Activated naive CD8-positive, alpha-beta T cell treated with anti-CD3 and anti-CD28 coated beads, Interleukin-2, amount 50 U/mL, for 24 hours (primary cell): ENCODE results near the gene ZNF774.
"Not testable (repeated sequence)": the region's sequence is repeated elsewhere in the genome, so short reads cannot be mapped to it uniquely, and the experiment has no call there.

ENCODE experiments used
- ATAC-seq: fragments of 150-1000 bp; cut with Tn5 transposase; one replicate; pipeline ENCODE4 v1.10.0; 2021
- DNase-seq: peaks from one replicate; pipeline ENCODE4 v3.0.0; 2021
- H3K27ac Mint-ChIP-seq: one replicate; pipeline ENCODE4 v1.8.0; 2021; ENCODE audit warnings: mild to moderate bottlenecking, mixed read lengths
- H3K27me3 Mint-ChIP-seq: one replicate; pipeline ENCODE4 v1.8.0; 2021; ENCODE audit warnings: mixed read lengths
- H3K36me3 Mint-ChIP-seq: one replicate; pipeline ENCODE4 v1.8.0; 2021; ENCODE audit warnings: low read depth, mixed read lengths
- H3K4me1 Mint-ChIP-seq: one replicate; pipeline ENCODE4 v1.8.0; 2021; ENCODE audit warnings: mixed read lengths
- H3K4me3 Mint-ChIP-seq: one replicate; pipeline ENCODE4 v1.8.0; 2021; ENCODE audit warnings: mild to moderate bottlenecking, moderate library complexity, mixed read lengths
- H3K9me3 Mint-ChIP-seq: one replicate; pipeline ENCODE4 v1.8.0; 2021; ENCODE audit warnings: mixed read lengths

ZNF774 gene

DNA sequence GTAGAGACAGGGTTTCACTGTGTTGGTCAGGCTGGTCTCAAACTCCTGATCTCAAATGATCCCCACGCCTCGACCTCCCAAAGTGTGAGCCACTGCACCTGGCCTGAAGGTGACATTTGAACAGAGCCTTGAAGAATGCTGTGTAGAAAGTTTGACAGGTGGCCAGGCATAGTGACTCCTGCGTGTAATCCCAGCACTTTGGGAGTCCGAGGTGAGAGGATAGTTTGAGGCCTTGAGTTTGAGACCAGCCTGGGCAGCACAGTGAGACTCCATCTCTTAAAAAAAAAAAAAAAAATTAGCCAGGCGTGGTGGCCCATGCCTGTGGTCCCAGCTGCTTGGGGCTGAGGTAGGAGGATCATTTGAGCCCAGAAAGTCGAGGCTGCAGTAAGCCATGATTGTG, 37.4 kb downstream of the ZNF774 start:
- Mint-ChIP-seq H3K4me1 (peaks cover 55% of the 10 kb centered on the region), H3K27me3 (no peaks in the 10 kb centered on the region), H3K4me3 (peak overlapping the region; percentile 88), H3K27ac (peak overlapping the region; percentile 66), H3K9me3 (no peaks in the 10 kb centered on the region), H3K36me3 (peaks cover 41% of the 10 kb centered on the region)
- ATAC-seq (no peak), DNase-seq (no peak)

DNA sequence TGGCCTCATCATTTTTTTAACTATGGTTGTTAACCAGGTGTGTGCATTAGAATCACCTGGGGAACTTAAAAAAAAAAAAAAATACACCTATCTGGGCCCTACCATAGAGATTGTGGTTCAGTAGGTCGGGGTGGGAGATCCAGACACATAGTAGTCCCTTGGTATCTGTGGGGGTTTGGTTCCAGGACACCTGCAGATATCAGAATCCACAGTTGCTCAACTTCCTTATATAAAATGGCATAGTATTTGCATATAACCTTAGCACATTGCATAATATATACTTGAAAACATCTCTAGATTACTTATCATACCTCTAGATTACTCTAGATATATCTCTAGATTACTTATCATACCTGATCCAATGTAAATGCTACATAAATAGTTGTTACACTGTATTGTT, 41.0 kb downstream of the ZNF774 start:
- peaks cover 47% of the 10 kb centered on the region for H3K36me3 Mint-ChIP-seq
- ATAC-seq: no peak
- H3K4me1 Mint-ChIP-seq: peaks cover 75% of the 10 kb centered on the region
- no peaks in the 10 kb centered on the region for H3K9me3 Mint-ChIP-seq
- no peak for DNase-seq
- H3K27me3 Mint-ChIP-seq: no peaks in the 10 kb centered on the region
- no peak overlapping the region for H3K4me3 Mint-ChIP-seq
- no peak overlapping the region for H3K27ac Mint-ChIP-seq

DNA sequence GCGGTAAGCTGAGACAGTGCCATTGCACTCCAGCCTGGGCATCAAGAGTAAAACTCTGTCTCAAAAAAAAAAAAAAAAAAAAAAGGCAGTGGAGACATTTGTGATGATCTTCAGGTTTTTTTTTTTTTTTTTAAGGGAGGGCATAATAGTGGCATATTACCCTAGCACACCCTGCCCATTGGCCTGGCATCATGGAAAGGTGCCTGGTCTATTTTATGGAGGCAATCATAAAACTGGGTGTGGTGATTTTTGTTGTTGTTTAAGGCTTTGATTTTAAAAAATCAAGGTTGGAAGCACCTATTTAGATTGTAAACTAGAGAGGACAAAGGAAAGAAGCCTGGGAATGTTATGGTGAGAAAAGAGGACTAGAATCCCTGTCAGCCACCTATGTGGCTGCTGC, 42.0 kb downstream of the ZNF774 start:
- Mint-ChIP-seq H3K36me3 (peaks cover 44% of the 10 kb centered on the region), H3K27ac (peak overlapping the region; percentile 54)

DNA sequence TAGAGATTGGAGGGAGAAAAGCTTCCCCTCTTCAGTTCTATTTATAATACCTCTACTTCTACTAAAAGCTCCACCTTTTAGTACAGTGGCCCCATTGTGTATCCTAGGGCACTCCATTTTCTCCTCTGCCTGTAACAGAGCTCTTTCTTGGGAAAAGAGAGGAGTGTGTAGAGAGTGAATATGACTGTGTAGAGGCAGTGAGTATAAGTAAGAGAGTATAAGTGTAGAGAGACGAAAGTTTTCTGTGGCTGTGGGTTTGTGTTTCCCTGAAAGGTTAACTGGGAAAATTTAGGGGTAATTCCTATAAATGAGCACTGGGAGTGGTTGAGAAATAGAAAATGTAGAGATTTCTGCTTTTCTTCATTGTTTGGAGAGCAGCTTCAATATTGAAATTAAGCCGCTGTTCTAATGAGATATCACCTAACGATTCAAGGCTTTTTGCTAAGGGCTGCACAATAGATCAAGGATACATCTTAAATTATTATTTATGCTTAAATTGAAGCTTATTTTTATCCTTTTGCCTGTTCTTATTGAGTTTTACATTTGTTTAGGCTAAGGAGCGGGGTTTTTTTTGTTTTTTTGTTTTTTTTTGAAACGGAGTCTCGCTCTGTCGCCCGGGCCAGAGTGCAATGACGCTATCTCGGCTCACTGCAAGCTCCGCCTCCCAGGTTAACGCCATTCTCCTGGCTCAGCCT, 42.8 kb downstream of the ZNF774 start:
- Mint-ChIP-seq H3K27ac (no peak overlapping the region), H3K9me3 (no peaks in the 10 kb centered on the region), H3K27me3 (no peaks in the 10 kb centered on the region), H3K4me1 (peaks cover 71% of the 10 kb centered on the region), H3K4me3 (no peak overlapping the region), H3K36me3 (peaks cover 41% of the 10 kb centered on the region)
- ATAC-seq: no peak
- DNase-seq: no peak

More for the DNA sequence above, 42.0 kb downstream of the ZNF774 start:
- H3K4me1 Mint-ChIP-seq: peaks cover 74% of the 10 kb centered on the region
- DNase-seq: no peak
- no peaks in the 10 kb centered on the region for H3K27me3 Mint-ChIP-seq
- H3K9me3 Mint-ChIP-seq: no peaks in the 10 kb centered on the region
- no peak overlapping the region for H3K4me3 Mint-ChIP-seq
- ATAC-seq: no peak

DNA sequence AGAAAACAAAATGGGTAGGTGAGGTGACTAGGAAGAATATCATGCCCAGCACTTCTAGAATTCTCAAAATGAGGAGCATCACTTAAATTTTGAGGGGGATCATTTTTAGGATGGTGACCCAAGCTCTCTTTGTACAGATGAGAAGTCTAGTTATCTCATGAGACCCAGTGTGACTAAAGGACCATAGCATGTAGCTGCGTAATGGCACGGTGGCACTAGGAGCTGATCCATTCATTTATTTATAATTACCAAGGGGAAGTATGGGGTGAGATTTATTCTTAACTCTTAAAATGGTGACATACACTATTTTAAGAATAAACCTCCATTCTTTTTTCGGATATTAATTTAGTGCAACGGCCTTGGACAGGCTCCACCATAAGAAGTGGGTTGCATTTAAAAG, 44.2 kb downstream of the ZNF774 start:
- Mint-ChIP-seq H3K36me3 (peaks cover 26% of the 10 kb centered on the region), H3K4me3 (no peak overlapping the region), H3K27me3 (no peaks in the 10 kb centered on the region), H3K9me3 (no peaks in the 10 kb centered on the region), H3K4me1 (peaks cover 72% of the 10 kb centered on the region), H3K27ac (peak overlapping the region; percentile 8)
- DNase-seq (no peak), ATAC-seq (no peak)

DNA sequence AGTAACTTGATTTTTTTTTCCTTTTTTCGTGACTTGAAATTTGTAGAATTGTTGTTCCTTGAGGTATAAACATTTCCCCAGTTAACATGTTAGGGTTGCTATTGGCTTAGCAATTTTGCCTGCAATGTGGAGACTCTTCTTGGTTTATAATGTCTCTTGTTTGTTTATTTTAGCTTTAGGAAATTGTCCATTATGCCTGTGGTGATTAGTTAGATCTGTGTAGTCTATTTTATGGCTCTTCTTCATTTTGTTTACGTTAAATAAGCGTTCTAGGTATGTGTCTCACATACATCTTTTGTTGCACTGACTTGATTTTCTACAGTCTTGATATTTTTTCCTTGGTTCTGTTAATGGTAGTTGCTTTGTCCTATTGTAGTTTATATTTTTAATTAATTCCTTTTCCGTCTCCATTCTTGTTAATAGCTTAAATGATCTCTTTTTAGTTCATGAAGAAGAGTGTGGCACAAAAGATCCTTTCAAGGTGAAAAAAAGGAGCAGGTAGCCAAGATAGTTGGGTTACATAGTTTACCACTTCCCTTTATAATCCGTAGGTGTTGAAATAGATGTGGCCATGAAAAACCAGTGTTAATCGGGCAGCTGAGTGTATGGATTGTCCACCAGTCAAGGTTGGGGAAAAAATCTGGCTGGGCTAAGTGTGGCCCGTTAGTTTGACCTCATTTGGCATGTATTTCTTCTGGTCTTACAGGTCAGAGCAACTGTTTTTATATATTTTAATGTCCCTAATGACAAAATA, 48.1 kb downstream of the ZNF774 start:
- Mint-ChIP-seq H3K27ac (peak overlapping the region; percentile 92), H3K4me1 (peaks cover 74% of the 10 kb centered on the region), H3K27me3 (no peaks in the 10 kb centered on the region), H3K4me3 (peak overlapping the region; percentile 62), H3K36me3 (peaks cover 21% of the 10 kb centered on the region), H3K9me3 (no peaks in the 10 kb centered on the region)
- no peak for DNase-seq
- ATAC-seq: peak; percentile 33

DNA sequence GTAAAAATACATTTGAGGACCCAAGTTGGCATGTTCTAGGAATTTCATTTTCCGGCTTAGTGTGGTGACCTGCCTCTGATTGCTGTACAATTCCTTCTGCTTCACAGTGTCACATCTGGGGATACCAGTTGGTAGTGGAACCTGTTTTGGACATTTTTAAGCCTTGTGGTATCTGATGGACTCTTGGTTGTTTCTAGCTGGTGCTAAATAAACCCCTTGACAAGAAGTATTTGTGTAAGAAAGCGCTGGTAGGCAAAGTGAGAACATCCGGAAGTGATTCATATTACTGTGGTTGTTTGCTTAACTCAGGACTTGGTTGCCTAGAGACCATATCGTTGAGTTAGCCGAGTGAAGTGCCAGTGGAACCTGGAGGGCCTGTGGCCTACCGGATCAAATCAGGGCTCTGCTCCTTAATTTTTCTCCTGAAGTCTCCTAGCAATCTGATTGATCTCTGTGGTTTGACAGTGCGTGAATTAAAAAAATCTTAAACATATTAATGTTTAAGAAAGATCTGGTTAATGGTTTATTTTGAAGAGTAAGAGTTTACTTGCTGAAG, 48.8 kb downstream of the ZNF774 start:
- H3K27ac Mint-ChIP-seq: peak overlapping the region; percentile 92
- H3K9me3 Mint-ChIP-seq: no peaks in the 10 kb centered on the region
- peak; percentile 50 for DNase-seq
- H3K4me1 Mint-ChIP-seq: peaks cover 76% of the 10 kb centered on the region
- ATAC-seq: peak; percentile 100
- no peaks in the 10 kb centered on the region for H3K27me3 Mint-ChIP-seq
- H3K36me3 Mint-ChIP-seq: peaks cover 19% of the 10 kb centered on the region
- peak overlapping the region; percentile 62 for H3K4me3 Mint-ChIP-seq

DNA sequence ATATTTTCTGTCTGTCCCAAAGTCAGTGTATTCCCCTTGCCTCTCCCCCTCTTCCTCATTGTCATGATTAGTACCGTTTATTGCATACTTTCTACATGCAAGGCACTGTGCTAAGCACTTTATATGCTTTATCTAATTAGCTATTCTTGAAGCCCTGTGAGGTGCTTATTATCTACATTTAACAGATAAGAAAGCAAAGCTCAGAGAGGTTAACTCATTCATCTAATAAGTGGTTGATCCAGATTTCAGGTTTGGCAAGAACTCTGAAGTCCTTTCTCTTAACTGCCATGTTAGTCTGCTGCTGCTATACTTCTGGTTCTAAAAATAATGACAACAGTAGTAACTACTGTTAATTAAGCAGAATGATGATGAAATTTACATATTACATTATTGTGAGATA, 49.4 kb downstream of the ZNF774 start:
- peak overlapping the region; percentile 92 for H3K27ac Mint-ChIP-seq

DNA sequence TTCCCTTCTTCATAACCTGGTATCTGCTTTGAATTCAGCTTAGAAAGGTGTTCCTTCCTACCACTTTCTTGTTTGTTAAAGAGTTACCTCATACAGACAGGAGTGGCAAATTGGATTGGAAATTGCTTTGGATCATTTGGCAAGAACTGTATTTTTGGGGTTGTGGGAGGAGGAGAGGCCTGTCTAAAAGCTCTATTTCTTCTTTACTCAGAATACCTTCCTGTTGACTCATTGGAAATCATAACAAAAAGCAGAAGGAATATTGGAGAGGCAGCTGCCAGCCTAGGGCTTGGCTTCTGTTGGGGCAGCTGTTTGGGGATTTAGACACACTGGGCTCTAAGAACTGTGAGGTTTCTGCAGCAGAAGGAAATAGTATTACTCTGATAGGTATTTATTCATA, 50.1 kb downstream of the ZNF774 start:
- Mint-ChIP-seq H3K4me1 (peaks cover 78% of the 10 kb centered on the region), H3K9me3 (no peaks in the 10 kb centered on the region), H3K27me3 (no peaks in the 10 kb centered on the region), H3K4me3 (no peak overlapping the region), H3K36me3 (peaks cover 15% of the 10 kb centered on the region), H3K27ac (peak overlapping the region; percentile 92)
- no peak for DNase-seq
- no peak for ATAC-seq

More for the DNA sequence above, 49.4 kb downstream of the ZNF774 start:
- Mint-ChIP-seq H3K9me3 (no peaks in the 10 kb centered on the region), H3K4me3 (peak overlapping the region; percentile 62), H3K36me3 (peaks cover 15% of the 10 kb centered on the region), H3K4me1 (peaks cover 76% of the 10 kb centered on the region), H3K27me3 (no peaks in the 10 kb centered on the region)
- DNase-seq: no peak
- no peak for ATAC-seq

DNA sequence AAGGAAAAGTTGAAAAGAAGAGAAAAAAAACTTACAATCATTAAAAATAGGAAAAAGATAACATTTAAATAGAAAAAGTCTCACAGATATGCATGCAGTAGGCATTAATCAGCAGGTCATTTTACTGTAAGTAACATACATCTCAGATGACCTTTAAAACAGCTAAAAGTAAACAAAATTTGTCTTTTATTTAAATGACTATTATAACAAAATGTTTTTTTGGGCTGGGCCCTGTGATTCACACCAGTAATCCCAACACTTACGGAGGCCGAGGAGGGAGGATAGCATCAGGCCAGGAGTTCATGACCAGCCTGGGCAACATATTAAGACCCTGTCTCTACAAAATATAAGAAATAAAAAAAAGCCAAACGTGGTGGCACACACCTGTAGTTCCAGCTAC, 50.7 kb downstream of the ZNF774 start:
- no peaks in the 10 kb centered on the region for H3K9me3 Mint-ChIP-seq
- peaks cover 83% of the 10 kb centered on the region for H3K4me1 Mint-ChIP-seq
- ATAC-seq (no peak), DNase-seq (no peak)
- peak overlapping the region; percentile 92 for H3K27ac Mint-ChIP-seq
- no peaks in the 10 kb centered on the region for H3K27me3 Mint-ChIP-seq
- no peak overlapping the region for H3K4me3 Mint-ChIP-seq
- H3K36me3 Mint-ChIP-seq: peaks cover 15% of the 10 kb centered on the region

DNA sequence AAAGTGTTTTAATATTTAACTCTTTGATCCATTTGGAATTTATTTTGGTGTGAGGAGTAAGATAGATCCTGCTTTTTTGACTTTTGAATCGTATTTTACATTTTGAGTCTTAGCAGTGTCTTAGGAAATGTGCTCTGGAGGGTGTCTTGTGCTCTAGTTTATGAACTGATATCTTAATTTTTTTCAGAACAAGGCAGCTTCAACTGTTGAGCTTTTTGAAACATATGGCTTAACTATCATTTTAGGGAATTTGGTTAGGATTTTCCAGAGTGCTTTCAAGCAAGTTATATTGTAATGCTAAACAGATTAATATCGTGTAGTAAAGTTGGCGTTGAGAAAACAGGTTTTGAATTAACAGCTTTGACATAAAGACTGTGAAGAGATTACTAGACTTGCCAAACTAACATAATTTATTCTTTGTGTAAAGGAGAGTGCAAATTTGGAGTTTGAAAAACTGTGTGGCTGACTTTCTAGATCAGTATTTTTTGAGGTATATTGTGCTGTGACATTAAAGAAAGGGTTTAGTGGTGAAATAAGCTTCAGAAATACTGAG, 53.0 kb downstream of the ZNF774 start:
- ATAC-seq: no peak
- Mint-ChIP-seq H3K27me3 (no peaks in the 10 kb centered on the region), H3K27ac (no peak overlapping the region), H3K9me3 (peaks cover 5% of the 10 kb centered on the region), H3K4me1 (peaks cover 90% of the 10 kb centered on the region), H3K36me3 (peaks cover 31% of the 10 kb centered on the region), H3K4me3 (no peak overlapping the region)
- DNase-seq: no peak

DNA sequence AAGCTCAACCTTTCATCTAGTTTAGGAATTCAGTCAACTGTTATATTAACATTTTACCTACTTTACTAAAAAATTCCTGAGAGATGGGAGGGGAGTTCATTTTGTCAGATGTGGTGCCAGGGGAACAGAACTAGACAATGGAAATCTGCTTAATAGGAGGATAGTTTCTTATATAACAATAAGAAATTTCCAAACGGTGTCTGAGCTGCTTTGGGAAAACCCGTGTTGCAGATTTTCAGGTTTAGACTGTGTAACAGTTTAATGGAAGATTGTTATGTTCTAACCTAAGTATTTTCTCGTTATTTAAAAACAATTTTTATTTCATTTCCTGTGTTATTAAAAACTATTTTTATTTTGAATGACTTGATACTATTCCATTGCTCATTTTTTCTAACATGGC, 55.3 kb downstream of the ZNF774 start:
- Mint-ChIP-seq H3K36me3 (peaks cover 30% of the 10 kb centered on the region), H3K27ac (peak overlapping the region; percentile 88), H3K4me1 (peaks cover 87% of the 10 kb centered on the region), H3K4me3 (peak overlapping the region; percentile 58), H3K9me3 (peaks cover 5% of the 10 kb centered on the region), H3K27me3 (no peaks in the 10 kb centered on the region)
- DNase-seq (no peak), ATAC-seq (no peak)

DNA sequence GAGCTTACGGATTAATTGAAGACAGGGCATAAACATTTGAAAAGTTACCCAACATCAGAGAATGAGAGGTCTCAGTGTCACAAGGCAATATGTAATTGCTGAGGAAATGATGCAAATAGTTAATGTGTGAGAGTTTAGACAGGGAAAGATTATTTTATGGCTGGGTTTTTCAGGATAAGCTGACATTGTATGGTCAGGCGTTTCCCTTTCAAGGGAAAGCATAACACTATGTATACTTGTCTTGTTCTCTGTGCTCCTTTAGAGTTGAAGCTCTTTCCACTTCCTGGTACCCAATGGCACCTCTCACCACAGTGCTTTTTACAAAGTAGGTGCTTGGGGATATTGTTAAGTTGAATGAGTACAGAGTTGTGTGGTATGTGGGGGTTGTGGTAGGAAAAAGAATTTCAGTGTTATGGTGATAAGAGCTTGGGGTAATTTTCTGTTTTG, 55.8 kb downstream of the ZNF774 start:
- no peak for DNase-seq
- Mint-ChIP-seq H3K4me3 (peak overlapping the region; percentile 58), H3K4me1 (peaks cover 88% of the 10 kb centered on the region), H3K27me3 (no peaks in the 10 kb centered on the region), H3K36me3 (peaks cover 27% of the 10 kb centered on the region), H3K27ac (peak overlapping the region; percentile 88), H3K9me3 (peaks cover 5% of the 10 kb centered on the region)
- peak; percentile 99 for ATAC-seq

DNA sequence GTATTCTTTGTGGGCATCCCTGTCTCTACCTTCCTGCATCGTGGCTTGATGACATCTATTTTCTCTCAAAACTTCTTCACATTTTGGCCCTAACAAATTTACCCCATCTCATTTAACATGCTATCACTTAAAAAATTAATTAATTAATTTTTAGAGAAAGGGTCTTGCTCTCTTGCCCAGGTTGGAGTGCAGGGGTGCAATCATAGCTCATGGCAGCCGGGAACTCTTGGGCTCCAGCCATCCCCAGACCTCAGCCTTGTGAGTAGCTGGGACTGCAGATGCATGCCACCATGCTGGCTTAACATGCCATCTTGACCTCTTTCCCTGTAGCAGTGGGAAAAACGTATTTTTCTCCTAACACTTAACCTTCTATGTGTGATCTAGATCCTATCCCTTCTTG, 56.6 kb downstream of the ZNF774 start:
- Mint-ChIP-seq H3K27ac (peak overlapping the region; percentile 88), H3K27me3 (no peaks in the 10 kb centered on the region), H3K4me3 (no peak overlapping the region), H3K9me3 (peaks cover 5% of the 10 kb centered on the region), H3K4me1 (peaks cover 93% of the 10 kb centered on the region), H3K36me3 (peaks cover 25% of the 10 kb centered on the region)
- ATAC-seq (no peak), DNase-seq (no peak)

DNA sequence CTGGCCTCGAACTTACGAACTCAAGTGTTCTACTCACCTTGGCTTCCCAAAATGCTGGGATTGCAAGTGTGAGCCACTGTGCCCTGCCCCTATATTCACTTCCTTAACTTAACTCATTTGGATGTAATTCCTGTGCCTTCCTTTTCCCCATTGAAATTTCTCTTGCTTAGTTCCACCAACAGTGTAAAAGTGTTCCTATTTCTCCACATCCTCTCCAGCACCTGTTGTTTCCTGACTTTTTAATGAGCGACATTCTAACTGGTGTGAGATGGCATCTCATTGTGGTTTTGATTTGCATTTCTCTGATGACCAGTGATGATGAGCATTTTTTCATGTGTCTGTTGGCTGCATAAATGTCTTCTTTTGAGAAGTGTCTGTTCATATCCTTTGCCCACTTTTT, 57.5 kb downstream of the ZNF774 start:
- H3K27ac Mint-ChIP-seq: peak overlapping the region; percentile 81
- peaks cover 22% of the 10 kb centered on the region for H3K36me3 Mint-ChIP-seq
- not testable (repeated sequence) for ATAC-seq, DNase-seq, H3K4me3 Mint-ChIP-seq, H3K9me3 Mint-ChIP-seq, H3K27me3 Mint-ChIP-seq
- H3K4me1 Mint-ChIP-seq: peaks cover 92% of the 10 kb centered on the region
